Hepatocyte (in vitro differentiated cells): ENCODE results near the gene COBL.

Experiments
- CTCF ChIP-seq: fragments of 200-600 bp; sonication (generic); IDR thresholded peaks from 2 replicates; pipeline ENCODE4 v1.5.1; 2016; ENCODE audit warnings: antibody characterized with exemption, mild to moderate bottlenecking; ENCODE audit not compliant: poor library complexity
- EZH2 ChIP-seq: fragments of 200-600 bp; sonication (generic); IDR thresholded peaks from 2 replicates; pipeline ENCODE4 v1.6.1; 2016; ENCODE audit warnings: antibody characterized with exemption, mild to moderate bottlenecking, borderline replicate concordance
- EZH2phosphoT487 ChIP-seq: fragments of 200-600 bp; sonication (generic); IDR thresholded peaks from one replicate; pipeline ENCODE4 v1.6.1; 2018; ENCODE audit warnings: antibody characterized with exemption, mild to moderate bottlenecking, low read depth, moderate library complexity; ENCODE audit not compliant: unreplicated experiment, severe bottlenecking

DNA sequence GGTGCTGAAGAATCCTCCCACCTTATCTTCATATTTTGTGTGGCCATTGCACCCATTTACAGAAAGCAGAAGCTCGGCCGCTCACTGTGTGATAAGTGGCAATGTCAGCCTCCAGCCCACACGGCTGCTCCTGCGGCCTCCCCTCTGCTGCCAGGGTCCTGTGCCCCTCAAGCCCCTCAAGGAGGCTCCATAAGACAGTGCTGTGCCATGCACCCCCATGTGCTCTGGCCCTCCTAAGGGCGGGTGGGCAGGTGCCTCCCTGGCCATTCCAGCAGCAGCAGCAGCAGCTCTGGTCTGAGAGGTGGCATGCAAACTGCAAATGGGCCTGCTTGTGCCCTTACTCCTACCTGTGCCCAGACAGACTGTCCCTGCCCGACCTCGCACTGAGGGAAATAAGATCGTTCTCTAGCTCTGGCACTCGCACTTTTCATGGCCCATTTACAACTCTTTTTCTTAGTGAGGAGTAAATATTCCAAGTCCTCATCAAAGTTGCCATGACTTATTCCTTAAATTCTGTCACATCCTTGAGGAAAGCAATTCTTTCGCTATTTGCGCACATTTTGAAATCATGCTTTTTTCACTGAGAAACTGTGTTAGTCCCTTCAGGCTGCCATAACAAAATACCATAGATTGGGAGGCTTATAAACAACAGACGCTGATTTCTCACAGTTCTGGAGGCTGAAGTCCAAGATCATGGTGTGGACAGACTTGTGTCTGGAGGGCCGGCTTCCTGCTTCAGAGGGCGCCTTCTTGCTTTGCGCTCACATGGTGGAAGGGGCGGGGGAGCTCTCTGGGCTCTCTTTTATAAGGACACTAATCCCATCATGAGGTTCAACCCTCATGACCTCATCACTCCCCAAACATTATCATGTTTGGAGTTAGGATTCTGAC is 187.8 kb downstream of the COBL start:
- TF ChIP-seq CTCF (no peak), EZH2phosphoT487 (no peak), EZH2 (no peak)
